GM18870 (cell line): ENCODE results near the gene CFDP1.
"Not testable (repeated sequence)": the region's sequence is repeated elsewhere in the genome, so short reads cannot be mapped to it uniquely, and the experiment has no call there.

Source experiments
- ATAC-seq: cut with Tn5 transposase; IDR thresholded peaks from one replicate; pipeline ENCODE4 v1.9.1; 2021; ENCODE audit warnings: moderate library complexity; ENCODE audit not compliant: unreplicated experiment

CFDP1 gene

GRCh38 chr16:75459691-75460090, 26.4 kb upstream of the CFDP1 start:
- no peak for ATAC-seq

GRCh38 chr16:75458439-75458838, 25.1 kb upstream of the CFDP1 start:
- no peak for ATAC-seq

GRCh38 chr16:75458029-75458428, 24.7 kb upstream of the CFDP1 start:
- no peak for ATAC-seq

- no peak for ATAC-seq
Measured at GRCh38 chr16:75457485-75458021, 24.2 kb upstream of the CFDP1 start.

GRCh38 chr16:75456971-75457370, 23.7 kb upstream of the CFDP1 start:
- ATAC-seq = no peak

GRCh38 chr16:75456486-75456885, 23.2 kb upstream of the CFDP1 start:
- ATAC-seq = not testable (repeated sequence)

- no peak for ATAC-seq
Measured at GRCh38 chr16:75455677-75456076, 22.4 kb upstream of the CFDP1 start.

GRCh38 chr16:75452464-75453190, 19.3 kb upstream of the CFDP1 start:
- ATAC-seq = no peak

GRCh38 chr16:75446416-75446815, 13.1 kb upstream of the CFDP1 start:
- no peak for ATAC-seq

- ATAC-seq = no peak
Measured at GRCh38 chr16:75445298-75445697, 12.0 kb upstream of the CFDP1 start.

- ATAC-seq = no peak
Measured at GRCh38 chr16:75443298-75443697, 10.0 kb upstream of the CFDP1 start.

GRCh38 chr16:75433732-75434413, 570 bp upstream of the CFDP1 start:
- ATAC-seq = peak; percentile 74

GRCh38 chr16:75429621-75430403, 3.5 kb downstream of the CFDP1 start:
- ATAC-seq = no peak

- not testable (repeated sequence) for ATAC-seq
Measured at GRCh38 chr16:75426524-75426923, 6.8 kb downstream of the CFDP1 start.

GRCh38 chr16:75424105-75424762, 9.1 kb downstream of the CFDP1 start:
- ATAC-seq = not testable (repeated sequence)

- no peak for ATAC-seq
Measured at GRCh38 chr16:75423723-75424104, 9.6 kb downstream of the CFDP1 start.

GRCh38 chr16:75421820-75422126, 11.5 kb downstream of the CFDP1 start:
- ATAC-seq = no peak

GRCh38 chr16:75420987-75421819, 12.1 kb downstream of the CFDP1 start:
- no peak for ATAC-seq

GRCh38 chr16:75416904-75417565, 16.3 kb downstream of the CFDP1 start:
- ATAC-seq = no peak
